ENCODE data around the gene ZMPSTE24. TPM values are rescaled to one million over a fixed set of nuclear protein-coding genes. Genes with fewer than 3 reads are reported as not detected.
"Not testable (repeated sequence)": the region's sequence is repeated elsewhere in the genome, so short reads cannot be mapped to it uniquely, and the experiment has no call there.

Gene ZMPSTE24
- total and polyA plus RNA-seq, 2 of the 4 experiments (the other 2 are of a cell fraction) = 21.0 to 28.9 TPM

GRCh38 chr1:40341491-40342380, 83.7 kb downstream of the ZMPSTE24 start (continued):
- no peak for TF ChIP-seq CTCF (conservative IDR thresholded peaks at IDR 0.05; ENCODE audit: low read depth, low read length)
- TF ChIP-seq CHD1 (IDR thresholded peaks at IDR 0.05; ENCODE audit: low read depth, low read length) = no peak
- no peak for TF ChIP-seq FOS (IDR thresholded peaks at IDR 0.05; ENCODE audit: low read depth, low read length)
- no peak for TF ChIP-seq MAFK (IDR thresholded peaks at IDR 0.05; ENCODE audit: low read depth, low read length)
- TF ChIP-seq CEBPB (IDR thresholded peaks at IDR 0.05; ENCODE audit: low read depth, low read length) = no peak
- TF ChIP-seq BHLHE40 (IDR thresholded peaks at IDR 0.05; ENCODE audit: low read depth, low read length) = no peak

GRCh38 chr1:40342381-40342717, 84.3 kb downstream of the ZMPSTE24 start:
- DNase-seq; H3K9ac ChIP-seq (ENCODE audit: low read depth, low read length); H3K27me3 ChIP-seq (ENCODE audit: control insufficient read depth, insufficient read depth, low read length); dilution Hi-C loops (cut with HindIII; ENCODE audit: low sequenced_read_pairs, unreplicated experiment); ATAC-seq (ENCODE audit: low read depth); H3K36me3 ChIP-seq (ENCODE audit: control insufficient read depth, insufficient read depth, low read length); H2AK5ac ChIP-seq (ENCODE audit: low read depth, low read length); in situ Hi-C loops (cut with MboI; ENCODE audit: low sequenced_read_pairs); H4K20me1 ChIP-seq (ENCODE audit: insufficient read depth, low read length); H2AK9ac ChIP-seq (replicated peaks; ENCODE audit: low read depth, low read length, poor library complexity); H3K4me3 ChIP-seq (ENCODE audit: insufficient read depth, low read depth, low read length); H3K9me3 ChIP-seq (ENCODE audit: control insufficient read depth, insufficient read depth, low read length); H3K4me1 ChIP-seq (ENCODE audit: control insufficient read depth, insufficient read depth, low read length); BruUV-seq (replicated peaks); H2BK5ac ChIP-seq (ENCODE audit: low read depth, low read length, poor library complexity, severe bottlenecking); H3K23ac ChIP-seq (ENCODE audit: low read depth, low read length); H4K91ac ChIP-seq (ENCODE audit: insufficient read depth, low read depth, low read length); H2BK15ac ChIP-seq (ENCODE audit: low read depth, low read length); H3K56ac ChIP-seq (ENCODE audit: extremely low read depth, insufficient read depth, low read length); H4K5ac ChIP-seq (ENCODE audit: low read depth, low read length); H2BK120ac ChIP-seq (ENCODE audit: low read depth, low read length); H3K9me1 ChIP-seq (ENCODE audit: insufficient read depth, low read length); H3K18ac ChIP-seq (ENCODE audit: low read depth, low read length); H3K14ac ChIP-seq (replicated peaks; ENCODE audit: low read depth, low read length); H3K79me1 ChIP-seq (ENCODE audit: low read depth in 1 of 2, low read length in 2 of 2); H3K27ac ChIP-seq (ENCODE audit: insufficient read depth, low read length); H2BK20ac ChIP-seq (ENCODE audit: low read depth, low read length); H2AFZ ChIP-seq (replicated peaks; ENCODE audit: low read length, poor library complexity); CTCF ChIA-PET; H3K4me2 ChIP-seq (ENCODE audit: low read depth, low read length); intact Hi-C loops (cut with micrococcal nuclease); H4K8ac ChIP-seq (ENCODE audit: low read depth in 2 of 2, low read length in 2 of 2); H3K4ac ChIP-seq (ENCODE audit: low read depth, low read length); POLR2A ChIA-PET (ENCODE audit: unreplicated experiment): not testable (repeated sequence)
- 100% methylated on average over 1 of the region's 3 CpGs; no CpG with 5 or more reads in 1 of the 2 experiments for WGBS, 2 experiments (ENCODE audit: extremely low coverage in 2 of 2, insufficient read length in 1 of 2)
